GM21529 (cell line): Measurements from ENCODE around the gene NID2.

Experiments
- ATAC-seq: cut with Tn5 transposase; IDR thresholded peaks from one replicate; pipeline ENCODE4 v1.9.1; 2021; ENCODE audit not compliant: unreplicated experiment

Gene NID2

GRCh38 chr14:52005625-52006024, 63.2 kb downstream of the NID2 start:
- ATAC-seq, result no peak

DNA sequence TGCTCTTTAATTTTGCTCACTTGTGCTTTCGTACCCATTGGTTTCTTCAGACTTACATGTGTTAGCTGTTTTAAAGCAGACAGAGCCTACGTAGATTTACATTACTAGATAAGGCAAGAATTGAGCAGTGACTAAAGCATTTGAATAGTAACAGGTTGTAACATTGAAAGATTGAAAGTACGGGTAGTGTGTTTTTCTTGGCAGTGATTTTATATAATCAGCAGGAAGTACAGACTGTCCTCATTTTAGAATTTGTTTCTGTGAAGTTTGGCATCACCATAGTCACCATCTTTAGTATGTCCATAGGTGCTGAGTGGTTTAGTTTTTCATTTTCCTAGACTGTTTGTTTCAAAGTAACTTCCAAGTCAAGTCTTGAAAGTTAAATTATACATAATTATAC, 65.5 kb downstream of the NID2 start:
- no peak for ATAC-seq

DNA sequence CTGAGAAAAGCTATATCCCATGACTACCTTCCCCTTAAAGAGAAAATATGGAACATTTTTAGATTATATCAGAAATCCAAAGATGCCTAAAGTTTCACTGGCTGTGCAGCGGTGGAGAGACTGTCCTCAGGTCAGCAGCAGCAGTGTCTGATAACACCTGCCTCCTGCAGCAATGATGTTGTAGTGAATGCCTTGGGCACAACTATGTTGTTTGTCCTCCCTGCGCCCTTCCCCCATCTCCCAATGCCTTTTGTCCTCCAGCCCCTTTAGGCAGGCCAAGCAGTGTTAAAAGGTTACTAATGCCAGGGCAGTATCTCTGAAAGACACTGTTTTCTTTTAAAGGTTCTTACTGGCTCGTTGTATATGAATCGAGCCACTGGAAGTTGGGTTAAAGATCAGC, 66.3 kb downstream of the NID2 start:
- no peak for ATAC-seq

DNA sequence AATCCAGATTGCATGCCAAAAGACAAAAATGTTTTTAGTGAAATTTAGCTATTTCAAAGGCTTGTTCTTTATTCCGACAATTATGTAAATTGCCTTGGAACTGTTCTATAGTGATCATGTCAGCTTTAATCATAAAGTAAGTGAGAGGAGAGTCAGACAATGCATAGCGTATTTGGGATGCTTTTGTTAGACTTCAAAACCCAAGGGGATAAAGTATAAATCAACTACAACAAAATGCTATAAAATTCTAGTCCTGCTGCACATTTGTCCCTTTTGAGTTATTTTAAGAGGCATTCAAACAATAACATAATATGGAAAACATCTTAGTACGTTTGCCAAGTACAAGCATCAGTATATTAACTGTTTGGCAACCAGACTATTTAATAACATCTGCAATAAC, 68.2 kb downstream of the NID2 start:
- no peak for ATAC-seq

DNA sequence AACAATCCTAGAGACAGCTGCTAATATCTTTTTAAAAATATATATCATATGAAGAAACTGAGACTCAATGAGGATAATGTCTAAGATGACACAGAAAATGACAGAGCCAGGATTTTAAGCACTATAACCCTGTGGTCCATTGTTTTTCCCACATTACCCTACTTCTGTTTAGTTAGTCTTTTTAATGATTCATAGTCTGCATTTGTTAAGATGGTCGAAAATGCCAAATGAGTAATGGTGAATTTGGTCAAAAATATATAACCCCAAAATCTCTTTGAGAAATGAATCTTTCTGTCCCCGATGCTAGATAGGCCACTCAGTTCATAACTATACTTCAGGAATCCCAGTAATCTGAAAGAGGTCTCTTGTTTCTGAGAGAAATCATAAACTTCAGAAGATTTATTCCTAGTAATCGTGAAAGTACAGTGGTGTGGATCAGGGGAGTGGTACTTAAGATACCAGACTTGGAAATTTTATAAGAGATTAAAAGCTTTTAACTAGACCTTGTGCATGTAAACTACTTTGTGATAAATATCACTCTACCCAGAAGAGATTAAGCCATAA, 68.8 kb downstream of the NID2 start:
- no peak for ATAC-seq

GRCh38 chr14:51999084-51999483, 69.8 kb downstream of the NID2 start:
- no peak for ATAC-seq

GRCh38 chr14:51998348-51998747, 70.5 kb downstream of the NID2 start:
- no peak for ATAC-seq

GRCh38 chr14:51996148-51996746, 72.6 kb downstream of the NID2 start:
- no peak for ATAC-seq

GRCh38 chr14:51993285-51993920, 75.5 kb downstream of the NID2 start:
- ATAC-seq, result no peak

- no peak for ATAC-seq
Measured at GRCh38 chr14:51990488-51990887, 78.4 kb downstream of the NID2 start.

DNA sequence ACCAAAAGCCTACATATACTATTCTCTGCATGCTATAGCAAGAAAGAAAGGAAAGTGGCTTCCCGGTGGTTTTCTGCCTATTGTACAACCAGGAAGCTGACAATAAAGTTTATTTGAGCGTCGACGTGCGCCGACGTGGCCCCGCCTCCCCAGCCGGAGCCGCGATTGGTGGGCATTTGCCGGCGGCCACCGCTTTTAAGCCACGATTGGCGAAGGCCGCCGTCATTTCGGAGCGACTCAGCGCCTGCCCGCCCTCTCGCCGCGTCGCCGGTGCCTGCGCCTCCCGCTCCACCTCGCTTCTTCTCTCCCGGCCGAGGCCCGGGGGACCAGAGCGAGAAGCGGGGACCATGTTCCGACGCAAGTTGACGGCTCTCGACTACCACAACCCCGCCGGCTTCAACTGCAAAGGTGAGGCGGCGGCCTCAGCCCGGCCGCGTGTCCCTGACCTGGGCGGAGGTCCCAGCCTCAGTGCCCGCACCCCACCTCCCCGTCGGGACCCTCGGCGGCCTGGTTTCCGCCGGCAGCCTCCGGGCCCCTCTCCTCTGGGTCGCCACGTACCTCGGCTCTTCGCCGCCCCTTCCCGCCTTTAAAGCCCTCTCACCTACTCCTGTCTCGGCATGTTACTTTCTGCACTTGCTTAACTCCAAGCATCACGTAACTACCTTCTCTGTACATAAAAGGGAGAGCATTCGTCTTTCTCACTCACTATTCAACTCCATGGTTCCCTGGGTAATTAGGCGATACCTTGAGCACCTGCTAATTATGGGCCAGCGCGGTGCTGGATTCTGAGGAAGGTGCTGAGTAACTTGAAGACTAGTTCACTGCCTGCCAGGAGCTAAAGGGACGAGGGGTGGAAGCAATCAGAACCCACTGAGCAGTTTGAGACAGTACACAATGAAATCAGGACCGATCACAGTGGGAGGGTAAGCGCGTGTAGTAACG, 79.3 kb downstream of the NID2 start, which contains the start of gene RTRAF:
TSS of gene RTRAF (plus strand) at position 254 of the 942 bp plus-strand sequence. CDS start at position 348, 94 bp downstream.
- ATAC-seq, result peak; percentile 93

DNA sequence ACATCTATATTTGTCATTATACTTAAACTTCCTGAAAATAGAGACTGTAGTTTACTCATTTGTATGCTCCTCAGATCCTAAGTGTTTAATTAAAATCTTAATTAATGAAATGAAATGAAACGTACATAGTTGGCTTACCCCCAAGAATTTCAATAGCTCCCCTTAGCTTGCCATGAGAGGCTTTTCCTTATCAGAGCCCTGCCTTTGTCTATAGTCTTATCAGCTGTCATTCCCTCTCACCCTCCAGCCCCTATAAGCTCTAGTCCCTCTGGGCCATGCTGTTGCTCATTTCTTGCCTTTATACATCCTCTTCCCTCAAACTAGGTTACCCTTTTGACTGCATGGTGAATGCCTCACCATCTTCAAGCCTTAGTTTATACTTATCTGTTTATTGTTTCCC, 80.6 kb downstream of the NID2 start:
- ATAC-seq, result no peak

DNA sequence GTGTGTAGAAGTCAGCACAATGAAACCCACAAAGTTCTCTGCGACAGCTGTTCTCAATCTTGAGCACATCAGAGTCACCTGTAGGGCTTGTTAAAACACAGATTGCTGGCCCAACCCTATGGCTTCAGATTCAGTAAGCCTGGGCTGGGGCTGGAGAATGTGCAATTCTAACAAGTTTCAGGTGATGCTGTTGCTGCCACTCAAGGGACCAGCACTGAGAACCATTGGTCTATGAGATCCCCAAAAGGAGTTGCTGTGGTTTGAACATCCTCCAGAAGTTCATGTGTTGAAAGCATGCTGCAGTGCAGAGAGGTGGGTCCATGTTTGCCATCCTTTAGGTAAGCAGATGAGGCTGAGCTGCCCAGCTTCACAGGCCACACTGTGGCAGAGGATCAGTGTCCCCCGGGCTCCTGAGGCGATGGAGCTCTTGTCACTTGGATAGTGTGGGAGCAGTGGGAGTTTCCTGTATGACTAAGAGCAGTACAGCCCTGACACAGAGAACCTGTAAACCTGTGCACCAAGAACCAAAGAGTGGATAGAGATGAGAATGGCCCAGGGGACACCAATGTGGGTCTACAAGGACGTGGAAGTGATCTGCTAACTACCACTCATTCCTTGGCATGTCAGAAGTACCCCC, 87.5 kb downstream of the NID2 start:
- peak; percentile 60 for ATAC-seq

DNA sequence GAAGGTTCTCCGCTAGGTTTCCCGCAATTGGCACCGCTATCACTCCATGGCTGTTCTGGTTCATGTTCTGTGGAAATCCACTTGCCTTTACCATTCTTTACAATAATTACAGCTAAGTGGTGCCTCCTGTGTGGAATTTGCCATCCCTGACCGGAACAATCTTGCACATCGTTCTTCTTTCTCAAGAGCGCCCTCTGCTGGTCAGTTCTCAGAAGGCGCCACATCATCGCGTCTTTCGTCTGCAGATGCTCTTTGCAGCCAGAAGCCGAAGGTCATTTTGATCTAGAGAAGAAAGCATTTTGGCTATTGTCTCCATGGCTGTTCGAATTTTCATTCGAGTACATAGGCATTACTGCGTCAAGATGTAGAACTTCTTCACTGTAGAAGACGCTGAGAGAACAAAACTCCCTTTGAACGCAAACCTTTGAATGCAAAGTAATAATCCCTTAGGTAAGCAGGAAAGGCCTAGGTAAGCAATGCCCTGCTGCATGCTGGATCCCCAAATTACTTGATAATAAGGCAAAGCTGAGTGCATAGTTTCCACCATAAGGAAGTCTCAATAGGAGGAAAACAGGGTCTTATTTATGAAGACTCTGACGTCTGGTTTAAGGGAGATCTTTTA, 89.7 kb downstream of the NID2 start:
- ATAC-seq, result no peak

- ATAC-seq, result no peak
Measured at GRCh38 chr14:51978681-51979085, 90.2 kb downstream of the NID2 start.

DNA sequence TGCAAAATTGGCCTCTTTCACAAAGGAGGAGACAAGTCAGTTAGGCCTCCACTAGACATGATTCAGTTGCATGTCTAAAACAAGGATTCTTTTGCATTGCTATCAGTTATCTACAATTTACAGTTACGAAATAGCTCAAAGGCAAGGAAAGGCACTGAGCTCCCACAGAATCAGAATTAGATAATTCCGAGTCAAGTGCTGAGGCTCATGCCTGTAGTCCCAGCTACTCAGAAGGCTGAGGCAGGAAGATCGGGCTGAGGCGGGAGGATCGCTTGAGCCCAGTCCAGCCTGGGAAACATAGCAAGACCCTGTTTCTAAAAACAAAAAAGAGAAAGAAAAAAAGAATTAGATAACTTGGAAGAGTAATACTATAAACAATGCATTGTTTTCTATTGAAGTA, 91.8 kb downstream of the NID2 start:
- ATAC-seq, result no peak

DNA sequence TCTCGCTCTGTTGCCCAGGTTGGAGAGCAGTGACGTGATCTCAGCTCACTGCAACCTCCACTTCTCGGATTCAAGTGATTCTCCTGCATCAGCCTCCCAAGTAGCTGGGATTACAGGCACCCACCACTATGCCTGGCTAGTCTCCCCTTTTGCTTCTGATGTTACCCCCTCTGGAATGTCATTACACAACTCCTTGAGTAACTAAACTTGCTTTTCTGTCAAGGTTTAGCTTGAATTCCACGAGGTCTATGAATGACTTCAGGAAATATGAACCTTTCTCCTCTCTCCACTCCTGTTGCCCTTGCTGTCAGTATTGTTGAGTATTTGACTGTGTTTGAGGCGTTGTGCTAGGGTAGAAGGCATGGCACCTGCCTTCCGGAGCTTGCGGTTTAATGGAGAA, 96.3 kb downstream of the NID2 start:
- ATAC-seq, result no peak

DNA sequence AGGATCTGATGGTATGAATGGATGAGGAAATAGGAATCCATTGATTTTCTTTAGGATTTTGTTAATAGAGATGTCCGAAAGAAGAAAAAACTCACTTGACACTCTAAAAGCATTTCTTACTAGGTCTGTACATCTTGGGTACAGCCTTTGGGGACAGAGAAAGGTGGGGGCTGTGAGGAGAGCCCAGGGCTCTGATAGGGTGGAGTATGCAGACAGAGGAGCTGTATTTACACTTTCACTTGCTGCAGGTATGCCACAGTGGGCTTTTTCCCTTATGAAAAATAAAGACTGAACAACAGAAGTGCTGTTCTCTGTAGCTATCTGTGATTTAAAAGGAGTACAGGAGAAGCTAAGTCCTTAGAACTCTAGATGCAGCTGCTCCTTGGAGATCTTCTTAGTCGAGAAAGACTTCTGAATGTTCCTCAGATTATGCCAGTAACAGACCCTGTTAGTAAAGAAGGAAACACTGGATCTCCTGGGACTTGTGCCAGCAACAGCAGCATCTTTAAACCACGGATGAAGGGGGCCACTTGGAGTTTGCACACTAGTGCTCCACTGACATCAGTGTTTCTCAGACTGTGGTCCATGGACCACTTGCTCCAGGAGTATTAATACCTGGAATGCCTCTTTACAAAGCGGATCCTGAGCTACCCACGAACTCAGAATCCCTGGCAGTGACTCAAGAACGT, 98.9 kb downstream of the NID2 start:
- no peak for ATAC-seq

GRCh38 chr14:51967521-51967920, 101.3 kb downstream of the NID2 start:
- no peak for ATAC-seq

DNA sequence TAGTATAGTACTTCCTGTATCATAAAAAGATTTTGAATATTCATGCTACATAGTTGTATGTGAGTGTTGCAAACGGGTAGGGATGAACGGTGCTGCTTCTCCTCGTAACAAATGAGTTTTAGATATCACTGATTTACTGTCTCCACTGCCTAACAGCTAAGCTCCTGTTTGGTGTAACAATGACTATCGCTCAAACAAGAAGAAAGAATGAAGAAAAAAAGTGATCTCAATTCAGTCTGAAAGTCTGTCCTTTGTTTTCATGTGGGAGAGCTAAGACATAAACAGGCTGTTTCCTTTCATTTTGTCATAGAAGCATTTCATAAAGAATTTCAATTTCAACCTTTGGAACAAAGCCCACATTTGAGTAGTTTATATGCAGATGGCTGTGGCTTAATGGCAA, 105.6 kb downstream of the NID2 start:
- no peak for ATAC-seq
